HepG2 (cell line): ENCODE measurements around the gene NAT14. TPM values are rescaled to one million over a fixed set of nuclear protein-coding genes. Genes with fewer than 3 reads are reported as not detected.
A peak's percentile ranks its signal among the peaks of the same experiment; 100 is the strongest.

Experiments used
- EEA1 ChIP-seq: sonication (generic); formaldehyde crosslinking; IDR thresholded peaks from 2 replicates; pipeline ENCODE4 v1.5.1; 2020; ENCODE audit warnings: mild to moderate bottlenecking, missing genetic modification reagents, borderline replicate concordance
- HDAC2 ChIP-seq: sonication (generic); formaldehyde crosslinking; IDR thresholded peaks from 2 replicates; pipeline ENCODE4 v1.4.0; 2020; ENCODE audit warnings: missing genetic modification reagents
- KDM1A ChIP-seq: IDR thresholded peaks from 2 replicates; pipeline ENCODE4 v1.6.1; 2016; ENCODE audit warnings: missing compliant biosample characterization
- REL ChIP-seq: sonication (generic); formaldehyde crosslinking; conservative IDR thresholded peaks from 2 replicates; pipeline ENCODE4 v1.8.0; 2022; ENCODE audit warnings: mild to moderate bottlenecking, missing genetic modification reagents, moderate library complexity
- RELA ChIP-seq: sonication (generic); formaldehyde crosslinking; IDR thresholded peaks from 2 replicates; pipeline ENCODE4 v1.4.0; 2020; ENCODE audit warnings: missing genetic modification reagents
- SRY ChIP-seq: sonication (generic); formaldehyde crosslinking; IDR thresholded peaks from 2 replicates; pipeline ENCODE4 v1.8.0; 2022; ENCODE audit warnings: mild to moderate bottlenecking, missing genetic modification reagents
- ZBTB3 ChIP-seq: sonication (generic); formaldehyde crosslinking; IDR thresholded peaks from 2 replicates; pipeline ENCODE4 v1.4.0; 2020; ENCODE audit warnings: low read depth, mild to moderate bottlenecking, moderate library complexity, missing genetic modification reagents, borderline replicate concordance
- ZFY ChIP-seq: sonication (generic); formaldehyde crosslinking; IDR thresholded peaks from 2 replicates; pipeline ENCODE4 v1.4.0; 2020; ENCODE audit warnings: missing genetic modification reagents
- ZNF101 ChIP-seq: sonication (generic); formaldehyde crosslinking; IDR thresholded peaks from 2 replicates; pipeline ENCODE4 v1.4.0; 2020; ENCODE audit warnings: mild to moderate bottlenecking, low read depth, missing genetic modification reagents, borderline replicate concordance
- ZNF282 ChIP-seq: fragments of 450-650 bp; IDR thresholded peaks from 2 replicates; pipeline ENCODE4 v1.6.1; 2018; ENCODE audit not compliant: partially characterized antibody
- polyA plus RNA-seq, 8 experiments: library from polyadenylated mRNA; depleted of rRNA in 3 of 8; stranded (reverse) in 7 of 8; unstranded in 1 of 8; fragments of >200 nt; fragmentation: Illumina TruSeq in 4 of 8; extraction: Trizol in 4 of 8; gene quantifications; 2 replicates each; pipeline versions ENCODE4 v1.2.1 to v1.2.3, GENCODE V29; 2011 to 2016; ENCODE audit warnings: low read depth in 4 of 8, missing spikeins in 1 of 8, mixed read lengths in 1 of 8; ENCODE audit not compliant: insufficient read depth in 1 of 8
- total RNA-seq, 5 experiments: library from RNA; depleted of rRNA; stranded (reverse); fragments of >200 nt; fragmentation: Illumina TruSeq; extraction: Trizol; gene quantifications; 2 replicates each; pipeline ENCODE4 v1.2.3, GENCODE V29; 2016; ENCODE audit warnings: low read depth in 1 of 5
- TF ChIP-seq, protein P1 (sequence below): IDR thresholded peaks from 2 replicates; pipeline ENCODE4 v1.6.1; 2012; ENCODE audit warnings: low read depth, low read length, improper control_type of control experiment
- TF ChIP-seq, protein P2 (sequence below), 2 experiments: fragments of 450-650 bp in 1 of 2; sonication (generic) in 1 of 2; formaldehyde crosslinking in 1 of 2; IDR thresholded peaks; 2 replicates each; pipeline versions ENCODE4 v1.6.1 to v1.8.0; 2016 to 2022; ENCODE audit warnings: antibody characterized with exemption in 1 of 2, mild to moderate bottlenecking in 1 of 2, missing genetic modification reagents in 1 of 2
- TF ChIP-seq, protein P3 (sequence below): sonication (generic); formaldehyde crosslinking; IDR thresholded peaks from 2 replicates; pipeline ENCODE4 v1.9.0; 2021; ENCODE audit warnings: missing genetic modification reagents, mild to moderate bottlenecking, borderline replicate concordance
- TF ChIP-seq, protein P4 (sequence below): sonication (generic); formaldehyde crosslinking; IDR thresholded peaks from 2 replicates; pipeline ENCODE4 v1.4.0; 2020; ENCODE audit warnings: missing genetic modification reagents

NAT14 gene
- total and polyA plus RNA-seq, 2 of the 13 experiments (the other 11 are each of a cell fraction or from before 2014, with no cell fraction given), result 20.7 to 22.3 TPM

DNA sequence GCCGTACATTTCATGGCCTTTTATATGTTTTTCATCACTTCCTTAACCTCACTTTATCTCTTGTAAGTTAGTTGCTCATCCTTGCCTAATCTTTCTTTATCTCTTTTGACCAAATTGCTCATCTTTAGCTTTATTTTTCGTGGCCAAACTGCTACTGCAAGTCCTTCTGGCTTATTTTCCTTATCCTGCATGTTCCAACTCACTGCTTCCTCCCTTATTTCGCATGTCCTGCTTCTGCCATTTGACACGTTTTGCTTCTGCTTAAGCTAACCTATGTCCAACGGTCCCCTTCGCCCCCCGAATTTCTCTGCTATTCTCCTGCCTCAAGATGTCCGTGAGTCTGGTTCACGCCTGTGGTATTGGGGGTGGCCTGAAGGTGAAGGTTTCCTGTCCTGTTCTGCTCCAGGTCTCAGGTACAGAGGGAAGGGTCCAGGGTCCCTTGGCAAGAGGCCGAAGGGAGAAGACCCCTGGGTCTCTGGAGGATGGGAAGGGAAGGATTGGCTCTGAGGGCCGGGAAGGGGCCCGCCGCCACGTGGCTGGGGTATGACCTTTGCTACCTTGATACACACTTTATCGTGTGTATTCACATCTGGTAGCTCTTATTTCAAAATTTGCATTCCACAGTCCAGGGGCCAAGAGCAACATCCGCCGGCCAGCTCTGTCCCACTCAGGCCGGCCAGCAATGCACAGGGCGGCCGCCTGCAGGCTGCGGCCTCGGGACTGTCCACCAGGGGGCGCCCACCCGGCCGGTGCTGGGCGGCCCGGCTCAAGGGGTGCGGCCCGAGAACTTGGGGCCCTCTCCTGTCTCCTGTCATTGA lies 17.5 kb upstream of the NAT14 start (continued):
- no peak for TF ChIP-seq ZNF101 (CRISPR knock-in tag)
- TF ChIP-seq, protein P1, sequence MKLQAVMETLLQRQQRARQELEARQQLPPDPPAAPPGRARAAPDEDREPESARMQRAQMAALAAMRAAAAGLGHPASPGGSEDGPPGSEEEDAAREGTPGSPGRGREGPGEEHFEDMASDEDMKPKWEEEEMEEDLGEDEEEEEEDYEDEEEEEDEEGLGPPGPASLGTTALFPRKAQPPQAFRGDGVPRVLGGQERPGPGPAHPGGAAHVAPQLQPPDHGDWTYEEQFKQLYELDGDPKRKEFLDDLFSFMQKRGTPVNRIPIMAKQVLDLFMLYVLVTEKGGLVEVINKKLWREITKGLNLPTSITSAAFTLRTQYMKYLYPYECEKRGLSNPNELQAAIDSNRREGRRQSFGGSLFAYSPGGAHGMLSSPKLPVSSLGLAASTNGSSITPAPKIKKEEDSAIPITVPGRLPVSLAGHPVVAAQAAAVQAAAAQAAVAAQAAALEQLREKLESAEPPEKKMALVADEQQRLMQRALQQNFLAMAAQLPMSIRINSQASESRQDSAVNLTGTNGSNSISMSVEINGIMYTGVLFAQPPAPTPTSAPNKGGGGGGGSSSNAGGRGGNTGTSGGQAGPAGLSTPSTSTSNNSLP, result peak; percentile 73; the same call in 1 of the 2 replicates
- TF ChIP-seq ZNF282, result no peak
- no peak for TF ChIP-seq EEA1
- no peak for TF ChIP-seq RELA (CRISPR knock-in tag)
- TF ChIP-seq, protein P2, sequence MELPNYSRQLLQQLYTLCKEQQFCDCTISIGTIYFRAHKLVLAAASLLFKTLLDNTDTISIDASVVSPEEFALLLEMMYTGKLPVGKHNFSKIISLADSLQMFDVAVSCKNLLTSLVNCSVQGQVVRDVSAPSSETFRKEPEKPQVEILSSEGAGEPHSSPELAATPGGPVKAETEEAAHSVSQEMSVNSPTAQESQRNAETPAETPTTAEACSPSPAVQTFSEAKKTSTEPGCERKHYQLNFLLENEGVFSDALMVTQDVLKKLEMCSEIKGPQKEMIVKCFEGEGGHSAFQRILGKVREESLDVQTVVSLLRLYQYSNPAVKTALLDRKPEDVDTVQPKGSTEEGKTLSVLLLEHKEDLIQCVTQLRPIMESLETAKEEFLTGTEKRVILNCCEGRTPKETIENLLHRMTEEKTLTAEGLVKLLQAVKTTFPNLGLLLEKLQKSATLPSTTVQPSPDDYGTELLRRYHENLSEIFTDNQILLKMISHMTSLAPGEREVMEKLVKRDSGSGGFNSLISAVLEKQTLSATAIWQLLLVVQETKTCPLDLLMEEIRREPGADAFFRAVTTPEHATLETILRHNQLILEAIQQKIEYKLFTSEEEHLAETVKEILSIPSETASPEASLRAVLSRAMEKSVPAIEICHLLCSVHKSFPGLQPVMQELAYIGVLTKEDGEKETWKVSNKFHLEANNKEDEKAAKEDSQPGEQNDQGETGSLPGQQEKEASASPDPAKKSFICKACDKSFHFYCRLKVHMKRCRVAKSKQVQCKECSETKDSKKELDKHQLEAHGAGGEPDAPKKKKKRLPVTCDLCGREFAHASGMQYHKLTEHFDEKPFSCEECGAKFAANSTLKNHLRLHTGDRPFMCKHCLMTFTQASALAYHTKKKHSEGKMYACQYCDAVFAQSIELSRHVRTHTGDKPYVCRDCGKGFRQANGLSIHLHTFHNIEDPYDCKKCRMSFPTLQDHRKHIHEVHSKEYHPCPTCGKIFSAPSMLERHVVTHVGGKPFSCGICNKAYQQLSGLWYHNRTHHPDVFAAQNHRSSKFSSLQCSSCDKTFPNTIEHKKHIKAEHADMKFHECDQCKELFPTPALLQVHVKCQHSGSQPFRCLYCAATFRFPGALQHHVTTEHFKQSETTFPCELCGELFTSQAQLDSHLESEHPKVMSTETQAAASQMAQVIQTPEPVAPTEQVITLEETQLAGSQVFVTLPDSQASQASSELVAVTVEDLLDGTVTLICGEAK (IDR thresholded peaks at IDR 0.05), result no peak
- TF ChIP-seq, protein P2 (CRISPR knock-in tag; IDR thresholded peaks at IDR 0.05), result no peak
- no peak for TF ChIP-seq KDM1A (CRISPR knock-in tag)
- TF ChIP-seq HDAC2 (CRISPR knock-in tag), result 0 out of 2 replicates have a peak, but pooled peaks have one; percentile 20
- TF ChIP-seq ZBTB3 (CRISPR knock-in tag), result no peak
- no peak for TF ChIP-seq REL (CRISPR knock-in tag)
- TF ChIP-seq, protein P3, sequence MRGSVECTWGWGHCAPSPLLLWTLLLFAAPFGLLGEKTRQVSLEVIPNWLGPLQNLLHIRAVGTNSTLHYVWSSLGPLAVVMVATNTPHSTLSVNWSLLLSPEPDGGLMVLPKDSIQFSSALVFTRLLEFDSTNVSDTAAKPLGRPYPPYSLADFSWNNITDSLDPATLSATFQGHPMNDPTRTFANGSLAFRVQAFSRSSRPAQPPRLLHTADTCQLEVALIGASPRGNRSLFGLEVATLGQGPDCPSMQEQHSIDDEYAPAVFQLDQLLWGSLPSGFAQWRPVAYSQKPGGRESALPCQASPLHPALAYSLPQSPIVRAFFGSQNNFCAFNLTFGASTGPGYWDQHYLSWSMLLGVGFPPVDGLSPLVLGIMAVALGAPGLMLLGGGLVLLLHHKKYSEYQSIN, result no peak
- TF ChIP-seq, protein P4, sequence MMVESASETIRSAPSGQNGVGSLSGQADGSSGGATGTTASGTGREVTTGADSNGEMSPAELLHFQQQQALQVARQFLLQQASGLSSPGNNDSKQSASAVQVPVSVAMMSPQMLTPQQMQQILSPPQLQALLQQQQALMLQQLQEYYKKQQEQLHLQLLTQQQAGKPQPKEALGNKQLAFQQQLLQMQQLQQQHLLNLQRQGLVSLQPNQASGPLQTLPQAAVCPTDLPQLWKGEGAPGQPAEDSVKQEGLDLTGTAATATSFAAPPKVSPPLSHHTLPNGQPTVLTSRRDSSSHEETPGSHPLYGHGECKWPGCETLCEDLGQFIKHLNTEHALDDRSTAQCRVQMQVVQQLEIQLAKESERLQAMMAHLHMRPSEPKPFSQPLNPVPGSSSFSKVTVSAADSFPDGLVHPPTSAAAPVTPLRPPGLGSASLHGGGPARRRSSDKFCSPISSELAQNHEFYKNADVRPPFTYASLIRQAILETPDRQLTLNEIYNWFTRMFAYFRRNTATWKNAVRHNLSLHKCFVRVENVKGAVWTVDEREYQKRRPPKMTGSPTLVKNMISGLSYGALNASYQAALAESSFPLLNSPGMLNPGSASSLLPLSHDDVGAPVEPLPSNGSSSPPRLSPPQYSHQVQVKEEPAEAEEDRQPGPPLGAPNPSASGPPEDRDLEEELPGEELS (CRISPR knock-in tag), result no peak
- no peak for TF ChIP-seq SRY (CRISPR knock-in tag)
- peak; percentile 64 for TF ChIP-seq ZFY (CRISPR knock-in tag)
